Measurements from ENCODE around the gene IL37. TPM values are rescaled to one million over a fixed set of nuclear protein-coding genes. Genes with fewer than 3 reads are reported as not detected.

IL37 gene
- total and polyA plus RNA-seq, 8 donors: not detected

DNA sequence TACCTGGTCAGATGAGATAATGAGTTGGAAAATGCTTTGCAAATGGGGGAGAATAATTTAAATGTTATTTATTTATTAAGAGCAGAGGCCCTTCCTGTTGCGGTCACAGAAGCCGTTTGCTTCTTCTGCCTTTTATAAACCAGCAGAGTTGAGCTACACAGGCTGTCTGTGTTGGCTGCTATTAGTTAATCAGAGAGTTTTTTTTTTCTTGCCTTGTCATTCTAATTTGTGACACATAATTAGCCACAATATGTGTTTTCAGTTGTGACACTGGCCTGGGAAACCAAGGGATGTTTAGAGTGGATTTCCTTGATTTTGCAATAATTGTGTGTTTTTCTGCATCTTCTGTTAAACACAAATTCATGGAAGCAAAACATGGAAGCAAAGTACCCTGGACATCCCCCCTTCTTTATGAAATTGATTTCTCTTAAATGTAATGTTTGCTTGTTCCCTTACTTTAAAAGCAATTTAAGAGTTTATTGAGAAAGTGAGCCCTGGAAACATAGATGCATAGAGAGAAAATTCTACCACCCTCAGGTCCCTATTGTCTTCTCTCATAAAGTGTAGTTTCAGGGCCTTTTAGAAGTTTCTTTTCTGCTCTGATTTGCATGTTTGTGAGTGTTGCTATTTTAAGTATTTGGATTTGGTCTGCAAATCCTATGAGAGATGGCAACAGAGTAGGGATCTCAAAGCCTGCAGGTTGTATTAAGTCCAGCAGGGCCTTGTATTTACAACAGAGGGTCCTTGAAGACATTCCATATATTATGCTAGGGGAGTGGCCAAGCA is 22.8 kb upstream of the IL37 start:
- TF ChIP-seq CTCF (IDR thresholded peaks at IDR 0.05): no peak
- DNase-seq (no peak), FAIRE-seq (no peak), ATAC-seq (no peak)
- intact Hi-C loops (cut with DNase I): loop anchor here in 1 of 3 donors (5.0 kb wide), 1 partner anchor 136 kb away; no protein-coding TSS in a partner anchor
- no peaks in the 10 kb centered on the region for H3K27me3 ChIP-seq
- no peaks in the 10 kb centered on the region for H3K9me3 ChIP-seq
- 83 to 84% methylated on average over 2 of the region's 2 CpGs for WGBS, 2 donors
- H3K27ac ChIP-seq: no peak overlapping the region
- no peak overlapping the region for H3K4me3 ChIP-seq
- H3K36me3 ChIP-seq: no peaks in the 10 kb centered on the region
- no peaks in the 10 kb centered on the region for H3K4me1 ChIP-seq

- DNase-seq (no peak), FAIRE-seq (no peak), ATAC-seq (no peak)
- TF ChIP-seq CTCF (IDR thresholded peaks at IDR 0.05): no peak
- H3K27ac ChIP-seq: no peak overlapping the region
- no peaks in the 10 kb centered on the region for H3K36me3 ChIP-seq
- 98 to 100% methylated on average over 1 of the region's 1 CpG for WGBS, 2 donors
- no peaks in the 10 kb centered on the region for H3K27me3 ChIP-seq
- H3K9me3 ChIP-seq: no peaks in the 10 kb centered on the region
- no peaks in the 10 kb centered on the region for H3K4me1 ChIP-seq
- no peak overlapping the region for H3K4me3 ChIP-seq
- intact Hi-C loops (cut with DNase I): loop anchor here in 1 of 3 donors (5.0 kb wide), 1 partner anchor 138 kb away; no protein-coding TSS in a partner anchor
These were observed 21.0 kb upstream of the IL37 start for GRCh38 chr2:112889976-112890375.

GRCh38 chr2:112891385-112891831 is 19.6 kb upstream of the IL37 start:
- intact Hi-C loops (cut with DNase I): no loop called here
- Histone ChIP-seq H3K27ac (no peak overlapping the region), H3K36me3 (no peaks in the 10 kb centered on the region), H3K9me3 (no peaks in the 10 kb centered on the region), H3K27me3 (no peaks in the 10 kb centered on the region), H3K4me1 (no peaks in the 10 kb centered on the region), H3K4me3 (no peak overlapping the region)
- 75 to 81% methylated on average over 6 of the region's 6 CpGs for WGBS, 2 donors
- ATAC-seq: peak in 1 of 4 donors; percentile 46
- no peak for FAIRE-seq
- TF ChIP-seq CTCF (IDR thresholded peaks at IDR 0.05): no peak
- no peak for DNase-seq

GRCh38 chr2:112893752-112894151 is 17.2 kb upstream of the IL37 start:
- WGBS, 2 donors: 80 to 85% methylated on average over 2 of the region's 2 CpGs
- intact Hi-C loops (cut with DNase I): no loop called here
- DNase-seq: no peak
- no peak for FAIRE-seq
- H3K36me3 ChIP-seq: no peaks in the 10 kb centered on the region
- no peaks in the 10 kb centered on the region for H3K9me3 ChIP-seq
- ATAC-seq: no peak
- H3K4me3 ChIP-seq: no peak overlapping the region
- no peaks in the 10 kb centered on the region for H3K4me1 ChIP-seq
- H3K27ac ChIP-seq: no peak overlapping the region
- no peak for TF ChIP-seq CTCF (IDR thresholded peaks at IDR 0.05)
- no peaks in the 10 kb centered on the region for H3K27me3 ChIP-seq
